ENCODE data around the gene ARHGEF28. TPM values are rescaled to one million over a fixed set of nuclear protein-coding genes. Genes with fewer than 3 reads are reported as not detected.

ARHGEF28 gene
- total and polyA plus RNA-seq, 2 of the 13 experiments (the other 11 are each of a cell fraction or from before 2014, with no cell fraction given): 17.4 to 34.1 TPM

DNA sequence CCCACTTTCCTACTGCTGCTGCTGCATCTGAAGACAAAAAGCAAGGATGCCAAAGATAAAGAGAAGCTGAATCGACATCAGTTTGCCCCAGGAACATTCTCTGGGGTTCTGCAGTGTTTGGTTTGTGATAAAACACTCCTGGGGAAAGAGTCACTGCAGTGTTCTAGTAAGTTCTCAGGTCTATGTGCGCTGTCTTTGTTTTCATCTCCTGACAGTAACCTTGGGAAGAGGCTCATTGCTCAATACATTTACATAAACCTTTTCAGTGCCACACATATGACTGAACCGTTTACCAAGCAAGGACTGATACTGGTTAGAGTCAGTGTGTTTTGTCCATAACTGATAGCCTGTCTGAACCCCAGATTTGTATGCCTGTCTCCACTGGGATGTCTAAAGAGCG is 232.1 kb downstream of the ARHGEF28 start (continued):
- TF ChIP-seq SP140L (CRISPR knock-in tag; IDR thresholded peaks at IDR 0.05; ENCODE audit: borderline replicate concordance) (no peak), ZNF674 (CRISPR knock-in tag; IDR thresholded peaks at IDR 0.05; ENCODE audit: low read depth) (no peak), ZNF83 (CRISPR knock-in tag; IDR thresholded peaks at IDR 0.05; ENCODE audit: borderline replicate concordance) (no peak), ZUFSP (CRISPR knock-in tag; IDR thresholded peaks at IDR 0.05; ENCODE audit: borderline replicate concordance) (no peak), IRX3 (CRISPR knock-in tag; IDR thresholded peaks at IDR 0.05; ENCODE audit: borderline replicate concordance, low read depth) (no peak), TARDBP (CRISPR knock-in tag; IDR thresholded peaks at IDR 0.05) (peak; percentile 62; the same call in 1 of the 2 replicates), POLR2AphosphoS2 (IDR thresholded peaks at IDR 0.05; ENCODE audit: low read depth, low read length) (no peak), ZFAT (CRISPR knock-in tag; conservative IDR thresholded peaks at IDR 0.05) (no peak), ZNF768 (CRISPR knock-in tag; IDR thresholded peaks at IDR 0.05) (no peak), SATB2 (CRISPR knock-in tag; IDR thresholded peaks at IDR 0.05) (no peak), TCF12 (IDR thresholded peaks at IDR 0.05) (no peak), TCF12 (CRISPR knock-in tag; IDR thresholded peaks at IDR 0.05) (0 out of 2 replicates have a peak, but pooled peaks have one; percentile 43), ZNF33B (CRISPR knock-in tag; IDR thresholded peaks at IDR 0.05) (no peak), ZNF746 (CRISPR knock-in tag; IDR thresholded peaks at IDR 0.05) (no peak), BRD4 (CRISPR knock-in tag; IDR thresholded peaks at IDR 0.05) (no peak), CBX5 (CRISPR knock-in tag; IDR thresholded peaks at IDR 0.05; ENCODE audit: borderline replicate concordance) (no peak), POLR2G (IDR thresholded peaks at IDR 0.05; ENCODE audit: low read depth, low read length) (no peak), ISX (CRISPR knock-in tag; conservative IDR thresholded peaks at IDR 0.05) (no peak), HDAC1 (CRISPR knock-in tag; IDR thresholded peaks at IDR 0.05) (0 out of 2 replicates have a peak, but pooled peaks have one; percentile 40), NFATC3 (CRISPR knock-in tag; IDR thresholded peaks at IDR 0.05) (no peak), ATF5 (CRISPR knock-in tag; IDR thresholded peaks at IDR 0.05; ENCODE audit: low read depth) (no peak), ZFP41 (CRISPR knock-in tag; IDR thresholded peaks at IDR 0.05; ENCODE audit: borderline replicate concordance) (no peak), ZNF224 (CRISPR knock-in tag; IDR thresholded peaks at IDR 0.05) (no peak), ZNF292 (CRISPR knock-in tag; IDR thresholded peaks at IDR 0.05; ENCODE audit: borderline replicate concordance, low read depth) (peak; percentile 78; the same call in 1 of the 2 replicates), SMAD9 (CRISPR knock-in tag; IDR thresholded peaks at IDR 0.05) (no peak)
- TF ChIP-seq, protein P1, sequence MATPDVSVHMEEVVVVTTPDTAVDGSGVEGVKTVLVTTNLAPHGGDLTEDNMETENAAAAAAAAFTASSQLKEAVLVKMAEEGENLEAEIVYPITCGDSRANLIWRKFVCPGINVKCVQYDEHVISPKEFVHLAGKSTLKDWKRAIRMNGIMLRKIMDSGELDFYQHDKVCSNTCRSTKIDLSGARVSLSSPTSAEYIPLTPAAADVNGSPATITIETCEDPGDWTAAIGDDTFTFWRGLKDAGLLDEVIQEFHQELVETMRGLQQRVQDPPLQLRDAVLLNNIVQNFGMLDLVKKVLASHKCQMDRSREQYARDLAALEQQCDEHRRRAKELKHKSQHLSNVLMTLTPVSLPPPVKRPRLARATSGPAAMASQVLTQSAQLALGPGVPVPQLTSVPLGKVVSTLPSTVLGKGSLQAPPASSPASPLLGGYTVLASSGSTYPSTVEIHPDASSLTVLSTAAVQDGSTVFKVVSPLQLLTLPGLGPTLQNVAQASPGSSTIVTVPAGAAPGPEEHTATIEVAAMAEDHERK (CRISPR knock-in tag; IDR thresholded peaks at IDR 0.05; ENCODE audit: low read depth): no peak
- TF ChIP-seq, protein P2, sequence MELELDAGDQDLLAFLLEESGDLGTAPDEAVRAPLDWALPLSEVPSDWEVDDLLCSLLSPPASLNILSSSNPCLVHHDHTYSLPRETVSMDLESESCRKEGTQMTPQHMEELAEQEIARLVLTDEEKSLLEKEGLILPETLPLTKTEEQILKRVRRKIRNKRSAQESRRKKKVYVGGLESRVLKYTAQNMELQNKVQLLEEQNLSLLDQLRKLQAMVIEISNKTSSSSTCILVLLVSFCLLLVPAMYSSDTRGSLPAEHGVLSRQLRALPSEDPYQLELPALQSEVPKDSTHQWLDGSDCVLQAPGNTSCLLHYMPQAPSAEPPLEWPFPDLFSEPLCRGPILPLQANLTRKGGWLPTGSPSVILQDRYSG (CRISPR knock-in tag; IDR thresholded peaks at IDR 0.05): no peak
